ENCODE results near the gene DDC. TPM values are rescaled to one million over a fixed set of nuclear protein-coding genes. Genes with fewer than 3 reads are reported as not detected.

The DDC gene
- total RNA-seq, 1 experiment from 2014 or later = not detected

DNA sequence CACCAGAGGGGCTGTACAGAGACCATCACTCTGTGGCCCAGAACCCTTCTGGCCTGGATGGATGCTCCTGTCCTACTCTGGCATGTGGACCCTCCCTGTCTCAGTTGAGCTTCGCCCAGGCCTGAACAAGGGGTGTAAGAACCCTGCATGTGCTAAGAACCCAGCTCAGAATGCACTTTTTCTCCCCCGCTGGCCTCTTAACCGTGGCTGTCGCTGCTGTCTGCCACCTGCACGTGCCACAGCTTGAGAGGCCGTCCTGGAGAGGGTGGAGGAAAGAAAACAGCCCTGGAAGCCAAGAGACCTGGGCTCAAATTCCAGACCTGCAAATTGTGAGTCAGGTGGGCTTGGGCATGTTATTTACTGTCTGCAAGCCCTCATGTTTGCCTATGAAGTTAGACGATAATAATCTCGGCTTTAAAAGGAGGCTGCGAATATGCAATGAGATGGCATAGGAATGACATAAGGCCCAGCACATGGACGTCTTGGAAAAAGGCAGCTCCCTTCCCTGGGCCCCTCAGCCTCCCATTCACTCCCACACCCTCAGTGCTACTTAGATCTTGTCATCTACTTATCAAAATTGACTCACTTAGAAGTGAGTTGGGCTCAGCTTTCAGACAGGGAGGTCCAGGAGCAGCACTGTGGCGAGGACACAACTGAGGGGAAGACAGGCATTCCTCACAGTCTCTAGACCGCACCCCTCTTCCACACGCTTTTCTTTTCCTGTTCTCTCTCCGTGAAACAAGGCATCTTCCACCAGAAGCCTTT, 146.5 kb downstream of the DDC start:
- POLR2A ChIA-PET (ENCODE audit: unreplicated experiment) = no interaction called here
- Histone ChIP-seq H3F3A (ENCODE audit: insufficient read depth, low read depth) (no peaks in the 10 kb centered on the region), H3K9me3 (ENCODE audit: insufficient read depth, low read depth) (no peaks in the 10 kb centered on the region), H3K4me2 (no peak overlapping the region), H2AFZ (no peak overlapping the region), H3K27me3 (ENCODE audit: insufficient read depth, low read depth) (peaks cover 17% of the 10 kb centered on the region; the same call in 1 of the 2 replicates), H3K36me3 (ENCODE audit: low read depth) (no peaks in the 10 kb centered on the region), H3K27ac (no peak overlapping the region), H4K20me1 (ENCODE audit: insufficient read depth) (no peaks in the 10 kb centered on the region), H3K4me1 (replicated peaks; ENCODE audit: insufficient read depth) (no peaks in the 10 kb centered on the region), H3K79me2 (ENCODE audit: low read depth) (no peaks in the 10 kb centered on the region), H3K9me2 (ENCODE audit: insufficient read depth) (no peaks in the 10 kb centered on the region), H3K4me3 (no peak overlapping the region)
- CTCF ChIA-PET = interaction anchor here (0.7 to 0.8 kb wide), 2 partner anchors 145 to 214 kb away, joined by 3 to 4 read pairs; no protein-coding TSS in a partner anchor
- intact Hi-C loops (cut with micrococcal nuclease; ENCODE audit: unreplicated experiment) = loop anchor here (1.0 kb wide), 1 partner anchor 213 kb away; no protein-coding TSS in a partner anchor
- TF ChIP-seq, protein P1, sequence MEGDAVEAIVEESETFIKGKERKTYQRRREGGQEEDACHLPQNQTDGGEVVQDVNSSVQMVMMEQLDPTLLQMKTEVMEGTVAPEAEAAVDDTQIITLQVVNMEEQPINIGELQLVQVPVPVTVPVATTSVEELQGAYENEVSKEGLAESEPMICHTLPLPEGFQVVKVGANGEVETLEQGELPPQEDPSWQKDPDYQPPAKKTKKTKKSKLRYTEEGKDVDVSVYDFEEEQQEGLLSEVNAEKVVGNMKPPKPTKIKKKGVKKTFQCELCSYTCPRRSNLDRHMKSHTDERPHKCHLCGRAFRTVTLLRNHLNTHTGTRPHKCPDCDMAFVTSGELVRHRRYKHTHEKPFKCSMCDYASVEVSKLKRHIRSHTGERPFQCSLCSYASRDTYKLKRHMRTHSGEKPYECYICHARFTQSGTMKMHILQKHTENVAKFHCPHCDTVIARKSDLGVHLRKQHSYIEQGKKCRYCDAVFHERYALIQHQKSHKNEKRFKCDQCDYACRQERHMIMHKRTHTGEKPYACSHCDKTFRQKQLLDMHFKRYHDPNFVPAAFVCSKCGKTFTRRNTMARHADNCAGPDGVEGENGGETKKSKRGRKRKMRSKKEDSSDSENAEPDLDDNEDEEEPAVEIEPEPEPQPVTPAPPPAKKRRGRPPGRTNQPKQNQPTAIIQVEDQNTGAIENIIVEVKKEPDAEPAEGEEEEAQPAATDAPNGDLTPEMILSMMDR (conservative IDR thresholded peaks at IDR 0.05) = no peak
- no peak for TF ChIP-seq EZH2 (IDR thresholded peaks at IDR 0.05; ENCODE audit: low read depth)
- BruUV-seq (replicated peaks) = no TSS peak
- no peak for DNase-seq

DNA sequence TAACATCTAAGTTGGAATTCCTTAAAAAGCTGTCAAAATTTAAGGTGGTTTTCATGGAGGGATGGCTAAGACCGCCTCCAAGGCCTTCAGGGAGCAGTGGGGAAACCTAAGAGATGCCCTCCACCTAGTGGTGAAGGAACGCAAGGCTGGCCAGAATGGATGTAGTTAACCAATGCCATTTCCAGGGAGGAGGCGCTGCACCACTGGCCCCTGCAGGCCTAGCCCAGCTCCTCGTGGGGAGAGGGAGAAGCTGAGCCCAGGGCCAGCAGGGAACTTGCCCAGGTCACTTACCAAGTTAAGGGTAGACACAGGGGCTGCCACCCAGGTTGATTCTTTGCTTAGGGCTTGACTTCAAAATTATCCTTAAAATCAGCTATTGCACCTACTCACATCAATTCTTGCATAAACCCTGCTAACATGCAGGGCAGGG, 147.1 kb downstream of the DDC start:
- H3K27ac ChIP-seq = no peak overlapping the region
- DNase-seq = peak; percentile 63 to 71
- H4K20me1 ChIP-seq (ENCODE audit: insufficient read depth) = no peaks in the 10 kb centered on the region
- H3K4me3 ChIP-seq = no peak overlapping the region
- no peaks in the 10 kb centered on the region for H3F3A ChIP-seq (ENCODE audit: insufficient read depth, low read depth)
- H3K79me2 ChIP-seq (ENCODE audit: low read depth) = no peaks in the 10 kb centered on the region
- no peaks in the 10 kb centered on the region for H3K9me2 ChIP-seq (ENCODE audit: insufficient read depth)
- ChIA-PET POLR2A (ENCODE audit: unreplicated experiment) (no interaction called here), CTCF (interaction anchor here (0.6 to 0.8 kb wide), 3 partner anchors 213 to 845 kb away, joined by 3 to 4 read pairs (median 3); no protein-coding TSS in a partner anchor)
- TF ChIP-seq EZH2 (IDR thresholded peaks at IDR 0.05; ENCODE audit: low read depth) = no peak
- TF ChIP-seq, protein P1 (conservative IDR thresholded peaks at IDR 0.05) = peak; percentile 94
- no peaks in the 10 kb centered on the region for H3K4me1 ChIP-seq (replicated peaks; ENCODE audit: insufficient read depth)
- no peaks in the 10 kb centered on the region for H3K36me3 ChIP-seq (ENCODE audit: low read depth)
- BruUV-seq (replicated peaks) = no TSS peak
- intact Hi-C loops (cut with micrococcal nuclease; ENCODE audit: unreplicated experiment) = loop anchor here (1.0 kb wide), 1 partner anchor 213 kb away; no protein-coding TSS in a partner anchor
- H3K9me3 ChIP-seq (ENCODE audit: insufficient read depth, low read depth) = no peaks in the 10 kb centered on the region
- H3K27me3 ChIP-seq (ENCODE audit: insufficient read depth, low read depth) = peaks cover 17% of the 10 kb centered on the region; the same call in 1 of the 2 replicates
- H2AFZ ChIP-seq = no peak overlapping the region
- H3K4me2 ChIP-seq = no peak overlapping the region

- DNase-seq = no peak
- CTCF ChIA-PET = no interaction called here
- no peak overlapping the region for H3K4me3 ChIP-seq
- no peaks in the 10 kb centered on the region for H4K20me1 ChIP-seq (ENCODE audit: insufficient read depth)
- intact Hi-C loops (cut with micrococcal nuclease; ENCODE audit: unreplicated experiment) = no loop called here
- H3K27me3 ChIP-seq (ENCODE audit: insufficient read depth, low read depth) = peaks cover 28% of the 10 kb centered on the region; the same call in 1 of the 2 replicates
- no peak overlapping the region for H2AFZ ChIP-seq
- BruUV-seq (replicated peaks) = no TSS peak
- H3K9me2 ChIP-seq (ENCODE audit: insufficient read depth) = no peaks in the 10 kb centered on the region
- TF ChIP-seq EZH2 (IDR thresholded peaks at IDR 0.05; ENCODE audit: low read depth) = no peak
- TF ChIP-seq, protein P1 (conservative IDR thresholded peaks at IDR 0.05) = no peak
- no peak overlapping the region for H3K4me2 ChIP-seq
- POLR2A ChIA-PET (ENCODE audit: unreplicated experiment) = interaction anchor here (0.6 kb wide), 1 partner anchor 150 kb away, joined by 4 read pairs; no protein-coding TSS in a partner anchor
- no peaks in the 10 kb centered on the region for H3F3A ChIP-seq (ENCODE audit: insufficient read depth, low read depth)
- no peak overlapping the region for H3K27ac ChIP-seq
- H3K79me2 ChIP-seq (ENCODE audit: low read depth) = no peaks in the 10 kb centered on the region
- no peaks in the 10 kb centered on the region for H3K36me3 ChIP-seq (ENCODE audit: low read depth)
- no peaks in the 10 kb centered on the region for H3K4me1 ChIP-seq (replicated peaks; ENCODE audit: insufficient read depth)
- H3K9me3 ChIP-seq (ENCODE audit: insufficient read depth, low read depth) = no peaks in the 10 kb centered on the region
Observed at GRCh38 chr7:50416527-50417182, 148.6 kb downstream of the DDC start.

Data from PC-9 (cell line).